Ovary (tissue), 9 donors: ENCODE data around the gene C2orf72. TPM values are rescaled to one million over a fixed set of nuclear protein-coding genes. Genes with fewer than 3 reads are reported as not detected.

Experiments
- DNase-seq, 5 donors: peaks; one replicate each; pipeline ENCODE4 v3.0.0-alpha.2; 2019 to 2020
- H3K27ac ChIP-seq, 2 donors: fragments of 200-600 bp; one replicate each; pipeline versions ENCODE4 v1.5.1 to v1.8.0; 2019 to 2022
- H3K27me3 ChIP-seq: fragments of 200-600 bp; one replicate; pipeline ENCODE4 v1.8.0; 2022
- H3K36me3 ChIP-seq: fragments of 200-600 bp; sonication (generic); one replicate; pipeline ENCODE4 v1.5.1; 2019
- H3K4me1 ChIP-seq: one replicate; pipeline ENCODE4 v1.8.1; 2013; ENCODE audit warnings: mild to moderate bottlenecking, moderate library complexity; ENCODE audit not compliant: insufficient read depth
- H3K4me3 ChIP-seq: fragments of 200-600 bp; sonication (generic); one replicate; pipeline ENCODE4 v1.5.1; 2017
- H3K9me3 ChIP-seq, 2 donors: fragments of 200-600 bp in 1 of 2; sonication (generic) in 1 of 2; one replicate each; pipeline versions ENCODE4 v1.5.1 to v1.8.1; 2013 to 2019; ENCODE audit warnings: mild to moderate bottlenecking in 1 of 2, moderate library complexity in 1 of 2
- CTCF ChIP-seq, 3 donors: fragments of 450-650 bp in 2 of 3; fragments of 200-600 bp in 1 of 3; IDR thresholded peaks; one replicate each; pipeline versions ENCODE4 v1.5.1 to v1.8.0; 2016 to 2022; ENCODE audit warnings: antibody characterized with exemption in 3 of 3, mild to moderate bottlenecking in 1 of 3
- EP300 ChIP-seq: sonication (generic); formaldehyde crosslinking; IDR thresholded peaks from one replicate; pipeline ENCODE4 v1.6.1; 2017; ENCODE audit warnings: antibody characterized with exemption
- POLR2A ChIP-seq: fragments of 450-650 bp; IDR thresholded peaks from one replicate; pipeline ENCODE4 v1.6.1; 2017; ENCODE audit warnings: antibody characterized with exemption, mild to moderate bottlenecking, moderate library complexity
- WGBS, 3 donors: extraction: QIAGEN DNeasy Blood & Tissue Kit in 1 of 3; methylation state at CpG; one replicate each; pipeline versions ENCODE4 v1.1.5 to v1.1.7; 2013 to 2017; 5-methylcytosine and 5-hydroxymethylcytosine counted together
- intact Hi-C, 4 donors: fragments of 100-400 bp; cut with DNase I; formaldehyde crosslinking; loops; one replicate each; pipeline versions ENCODE4 v1.11.0 to v1.15.1; 2022 to 2023
- polyA plus RNA-seq, 2 donors: library from polyadenylated mRNA; stranded (reverse); fragments of 200-250 nt in 1 of 2; fragments of 350-450 nt in 1 of 2; fragmentation: Illumina TruSeq in 1 of 2; extraction: RNeasy Lipid Tissue Mini Kit (QIAGEN cat#74804) in 1 of 2; gene quantifications; one replicate each; pipeline ENCODE4 v1.2.3, GENCODE V29; 2013 to 2014
- total RNA-seq, 7 donors: library from RNA; depleted of rRNA in 2 of 7; stranded (reverse); fragments of >200 nt in 2 of 7; fragmentation: NEBNext Ultra II Directional in 3 of 7; extraction: Animal tissue kit (Norgen Biotek cat#: 25700) in 3 of 7; gene quantifications; one replicate each; pipeline versions ENCODE4 v1.1.0 to v1.2.4, GENCODE V29; 2016 to 2023
- donor health status: DM: no; HTN: no; CAD: no; lungs with moderate emphysema.
- donor health status: DM: no; HTN: no; CAD: no.
- donor health status: Bipolar disorder and iron deficiency.
- donor health status: DM: yes; HTN: yes; CAD: no.
- donor health status: DM: no; HTN: no; CAD: no.
- donor health status: DM: yes; HTN: yes; CAD: no.

The C2orf72 gene
- total and polyA plus RNA-seq, 9 donors: 0.06 to 0.18 (median 0.12) TPM; not detected in 4

GRCh38 chr2:231000211-231000904 lies 37.0 kb upstream of the C2orf72 start:
- TF ChIP-seq CTCF (IDR thresholded peaks at IDR 0.05): no peak
- TF ChIP-seq EP300: no peak
- TF ChIP-seq POLR2A: no peak
- Histone ChIP-seq H3K4me3 (no peak overlapping the region), H3K27ac (no peak overlapping the region), H3K36me3 (no peaks in the 10 kb centered on the region), H3K9me3 (no peaks in the 10 kb centered on the region), H3K4me1 (no peaks in the 10 kb centered on the region), H3K27me3 (no peaks in the 10 kb centered on the region)
- 31 to 37% (median 31%) methylated on average over 24 of the region's 24 CpGs for WGBS, 3 donors
- no peak for DNase-seq
- intact Hi-C loops: no loop called here

GRCh38 chr2:231001036-231001435 lies 36.3 kb upstream of the C2orf72 start:
- 69 to 79% (median 77%) methylated on average over 7 of the region's 7 CpGs for WGBS, 3 donors
- DNase-seq: no peak
- intact Hi-C loops: no loop called here
- TF ChIP-seq POLR2A: no peak
- TF ChIP-seq CTCF (IDR thresholded peaks at IDR 0.05): no peak
- TF ChIP-seq EP300: no peak
- Histone ChIP-seq H3K27ac (no peak overlapping the region), H3K4me1 (no peaks in the 10 kb centered on the region), H3K9me3 (no peaks in the 10 kb centered on the region), H3K4me3 (no peak overlapping the region), H3K36me3 (no peaks in the 10 kb centered on the region), H3K27me3 (no peaks in the 10 kb centered on the region)

GRCh38 chr2:231001921-231002320 lies 35.4 kb upstream of the C2orf72 start:
- intact Hi-C loops: no loop called here
- WGBS, 3 donors: 52 to 84% (median 54%) methylated on average over 4 of the region's 4 CpGs
- no peaks in the 10 kb centered on the region for H3K36me3 ChIP-seq
- no peaks in the 10 kb centered on the region for H3K4me1 ChIP-seq
- H3K27me3 ChIP-seq: no peaks in the 10 kb centered on the region
- DNase-seq: no peak
- H3K27ac ChIP-seq: no peak overlapping the region
- no peaks in the 10 kb centered on the region for H3K9me3 ChIP-seq
- TF ChIP-seq POLR2A: no peak
- no peak for TF ChIP-seq CTCF (IDR thresholded peaks at IDR 0.05)
- TF ChIP-seq EP300: no peak
- H3K4me3 ChIP-seq: no peak overlapping the region

GRCh38 chr2:231002641-231003040 lies 34.7 kb upstream of the C2orf72 start:
- Histone ChIP-seq H3K4me1 (no peaks in the 10 kb centered on the region), H3K36me3 (no peaks in the 10 kb centered on the region), H3K27ac (no peak overlapping the region), H3K27me3 (no peaks in the 10 kb centered on the region), H3K9me3 (no peaks in the 10 kb centered on the region), H3K4me3 (no peak overlapping the region)
- 83 to 89% (median 88%) methylated on average over 10 of the region's 10 CpGs for WGBS, 3 donors
- intact Hi-C loops: no loop called here
- TF ChIP-seq EP300 (no peak), CTCF (IDR thresholded peaks at IDR 0.05) (no peak), POLR2A (no peak)
- DNase-seq: no peak
